Activated B cell treated with CpG ODN at 0.5 μM for 24 hours (primary cell): ENCODE data around the gene BBIP1. TPM values are rescaled to one million over a fixed set of nuclear protein-coding genes. Genes with fewer than 3 reads are reported as not detected.
A peak's percentile ranks its signal among the peaks of the same experiment; 100 is the strongest.
"Not testable (repeated sequence)": the region's sequence is repeated elsewhere in the genome, so short reads cannot be mapped to it uniquely, and the experiment has no call there.

Experiments used
- ATAC-seq: fragments of 200-7000 bp; cut with Tn5 transposase; one replicate; pipeline ENCODE4 v1.10.0; 2021; ENCODE audit warnings: low read depth, mild to moderate bottlenecking, moderate library complexity
- CTCF ChIA-PET: fragments of 350-600 bp; sonication (Branson Sonifier 250); formaldehyde crosslinking; loops from one replicate; lab custom pipeline; 2021; ENCODE audit warnings: antibody characterized with exemption; lab: Charles Lee
- POLR2A ChIA-PET: fragments of 350-600 bp; sonication (Branson Sonifier 250); formaldehyde crosslinking; loops from one replicate; lab custom pipeline; 2021; ENCODE audit warnings: antibody characterized with exemption; lab: Charles Lee
- DNase-seq: peaks from one replicate; pipeline ENCODE4 v3.0.0; 2022
- H3K27ac Mint-ChIP-seq: one replicate; pipeline ENCODE4 v1.8.0; 2020; ENCODE audit warnings: mixed read lengths
- H3K27me3 Mint-ChIP-seq: one replicate; pipeline ENCODE4 v1.8.0; 2021; ENCODE audit warnings: mixed read lengths
- H3K36me3 Mint-ChIP-seq: one replicate; pipeline ENCODE4 v1.8.0; 2021; ENCODE audit warnings: low read depth, mixed read lengths
- H3K4me1 Mint-ChIP-seq: one replicate; pipeline ENCODE4 v1.8.0; 2021; ENCODE audit warnings: mixed read lengths
- H3K4me3 Mint-ChIP-seq: one replicate; pipeline ENCODE4 v1.8.0; 2020; ENCODE audit warnings: mild to moderate bottlenecking, mixed read lengths
- H3K9me3 Mint-ChIP-seq: one replicate; pipeline ENCODE4 v1.8.0; 2020; ENCODE audit warnings: mixed read lengths
- intact Hi-C: fragments of 100-400 bp; cut with micrococcal nuclease; formaldehyde crosslinking; loops from one replicate; pipeline ENCODE4 v1.15.1; 2024
- total RNA-seq: library from RNA; stranded (reverse); gene quantifications from 2 replicates; pipeline ENCODE4 v1.2.3, GENCODE V29; 2022
- TF ChIP-seq, protein P1 (sequence below): fragments of 200-600 bp; IDR thresholded peaks from one replicate; pipeline ENCODE4 v1.8.0; 2022; ENCODE audit warnings: antibody characterized with exemption, mild to moderate bottlenecking

BBIP1 gene
- total RNA-seq, 1 donor from 2014 or later = 29.0 TPM

DNA sequence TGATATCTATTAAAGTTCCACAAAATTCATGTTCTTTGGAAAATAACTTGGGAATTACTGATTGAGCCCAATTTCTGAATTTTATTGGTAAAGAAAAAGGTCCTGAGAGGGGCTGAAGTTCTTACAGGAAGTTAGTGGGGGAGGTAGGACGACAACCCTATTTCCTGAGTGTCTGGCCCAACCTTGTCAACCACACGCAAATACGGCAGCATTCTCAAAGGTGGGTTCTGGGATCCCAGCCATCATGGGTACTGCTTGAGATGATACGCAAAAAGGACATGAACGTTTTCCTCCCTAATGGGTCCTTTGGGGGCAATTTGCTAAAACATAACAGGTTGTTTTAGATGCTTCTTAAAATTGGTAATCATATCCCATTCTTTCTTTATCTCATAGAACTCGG, 50.0 kb downstream of the BBIP1 start:
- intact Hi-C loops = loop anchor here (10.0 kb wide), 2 partner anchors 454 to 954 kb away; no protein-coding TSS in a partner anchor
- TF ChIP-seq, protein P1, sequence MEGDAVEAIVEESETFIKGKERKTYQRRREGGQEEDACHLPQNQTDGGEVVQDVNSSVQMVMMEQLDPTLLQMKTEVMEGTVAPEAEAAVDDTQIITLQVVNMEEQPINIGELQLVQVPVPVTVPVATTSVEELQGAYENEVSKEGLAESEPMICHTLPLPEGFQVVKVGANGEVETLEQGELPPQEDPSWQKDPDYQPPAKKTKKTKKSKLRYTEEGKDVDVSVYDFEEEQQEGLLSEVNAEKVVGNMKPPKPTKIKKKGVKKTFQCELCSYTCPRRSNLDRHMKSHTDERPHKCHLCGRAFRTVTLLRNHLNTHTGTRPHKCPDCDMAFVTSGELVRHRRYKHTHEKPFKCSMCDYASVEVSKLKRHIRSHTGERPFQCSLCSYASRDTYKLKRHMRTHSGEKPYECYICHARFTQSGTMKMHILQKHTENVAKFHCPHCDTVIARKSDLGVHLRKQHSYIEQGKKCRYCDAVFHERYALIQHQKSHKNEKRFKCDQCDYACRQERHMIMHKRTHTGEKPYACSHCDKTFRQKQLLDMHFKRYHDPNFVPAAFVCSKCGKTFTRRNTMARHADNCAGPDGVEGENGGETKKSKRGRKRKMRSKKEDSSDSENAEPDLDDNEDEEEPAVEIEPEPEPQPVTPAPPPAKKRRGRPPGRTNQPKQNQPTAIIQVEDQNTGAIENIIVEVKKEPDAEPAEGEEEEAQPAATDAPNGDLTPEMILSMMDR = no peak
- Mint-ChIP-seq H3K4me3 (peak overlapping the region; percentile 94), H3K4me1 (peaks cover 84% of the 10 kb centered on the region), H3K36me3 (peaks cover 11% of the 10 kb centered on the region), H3K9me3 (no peaks in the 10 kb centered on the region), H3K27me3 (no peaks in the 10 kb centered on the region), H3K27ac (peak overlapping the region; percentile 97)
- DNase-seq (no peak), ATAC-seq (no peak)
- POLR2A ChIA-PET = interaction anchor here (1.0 to 5.3 kb wide), 2 partner anchors 25 to 27 kb away, joined by 5 to 219 read pairs; no protein-coding TSS in a partner anchor
- CTCF ChIA-PET = no interaction called here

DNA sequence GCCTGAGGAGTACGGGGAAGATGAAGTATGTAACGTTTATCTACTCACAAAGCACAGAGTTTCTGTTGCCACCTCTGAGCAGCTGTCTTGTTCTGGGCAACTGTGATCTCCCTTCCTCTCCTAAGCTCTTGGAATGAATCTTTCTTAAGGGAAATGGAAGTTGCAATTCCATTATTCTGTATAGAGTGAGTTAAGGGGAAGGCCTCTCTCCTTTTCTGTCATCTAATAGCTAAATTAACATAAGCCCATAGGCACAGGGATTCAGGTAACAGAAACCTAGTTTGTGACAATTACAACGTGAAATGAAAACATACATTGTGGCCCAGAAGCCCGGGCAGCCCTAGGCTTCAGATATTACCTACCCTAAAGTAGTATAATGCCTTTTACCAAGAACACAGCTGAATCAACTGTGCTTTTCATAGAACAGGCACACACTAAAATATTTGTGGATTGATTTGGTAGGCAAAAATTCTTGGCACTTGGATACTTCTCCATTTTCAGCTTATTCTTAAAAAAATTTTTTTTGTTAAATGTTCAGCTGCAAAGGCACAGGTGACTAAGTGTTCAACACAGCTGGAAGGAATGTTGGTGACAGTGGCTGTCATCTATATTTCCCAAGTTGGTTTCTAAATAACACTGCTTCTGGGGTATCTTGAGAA, 51.0 kb downstream of the BBIP1 start:
- ChIA-PET CTCF (interaction anchor here (1.6 to 1.7 kb wide), 2 partner anchors 26 to 64 kb away, joined by 7 to 12 read pairs; no protein-coding TSS in a partner anchor), POLR2A (interaction anchor here (0.7 to 5.3 kb wide), 9 partner anchors 8 to 64 kb away, joined by 3 to 219 read pairs (median 6); partner anchors contain the start of genes BBIP1 and SHOC2)
- intact Hi-C loops = loop anchor here (1.0 to 10.0 kb wide), 3 partner anchors 51 to 953 kb away; partner anchors contain the start of genes BBIP1 and SHOC2

DNA sequence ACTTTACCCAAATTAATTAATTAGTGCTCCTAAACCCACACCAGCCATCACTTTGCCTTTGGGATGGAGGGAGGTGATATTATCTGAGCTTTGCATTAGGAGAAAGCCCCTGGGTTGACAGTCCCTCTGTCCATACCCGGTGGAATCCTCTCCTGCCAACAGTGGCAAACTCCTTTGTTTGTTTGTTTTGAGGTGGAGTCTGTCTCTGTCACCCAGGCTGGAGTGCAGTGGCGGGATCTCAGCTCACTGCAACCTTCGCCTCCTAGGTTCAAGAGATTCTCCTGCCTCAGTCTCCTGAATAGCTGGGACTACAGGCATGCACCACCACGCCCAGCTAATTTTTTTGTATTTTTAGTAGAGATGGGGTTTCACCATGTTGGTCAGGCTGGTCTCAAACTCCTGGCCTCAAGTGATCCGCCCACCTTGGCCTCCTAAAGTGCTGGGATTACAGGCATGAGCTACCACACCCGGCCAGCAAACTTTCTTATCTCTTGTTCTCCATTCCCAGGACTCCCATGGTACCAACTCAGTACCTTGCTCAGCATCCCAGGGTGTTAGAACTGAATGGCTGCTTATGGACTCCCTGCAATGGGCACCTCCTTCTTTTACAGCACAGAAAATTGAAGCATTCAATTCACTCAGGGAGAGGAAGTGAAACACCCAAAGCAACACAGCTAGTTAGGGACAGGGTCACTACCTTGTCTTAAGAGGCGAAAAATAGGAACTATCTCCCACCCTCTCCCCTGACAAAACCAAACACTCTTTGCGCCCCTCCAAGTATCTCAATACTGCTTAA, 51.8 kb downstream of the BBIP1 start:
- CTCF ChIA-PET = interaction anchor here (1.3 to 2.8 kb wide), 4 partner anchors 25 to 63 kb away, joined by 4 to 17 read pairs (median 10); no protein-coding TSS in a partner anchor
- H3K4me1 Mint-ChIP-seq = peaks cover 92% of the 10 kb centered on the region
- DNase-seq, H3K9me3 Mint-ChIP-seq, H3K36me3 Mint-ChIP-seq, H3K27me3 Mint-ChIP-seq: not testable (repeated sequence)
- H3K4me3 Mint-ChIP-seq = peak overlapping the region; percentile 59
- H3K27ac Mint-ChIP-seq = peak overlapping the region; percentile 97
- intact Hi-C loops = loop anchor here (1.0 to 10.0 kb wide), 3 partner anchors 52 to 952 kb away; partner anchors contain the start of genes BBIP1 and SHOC2
- peak; percentile 43 for ATAC-seq
- POLR2A ChIA-PET = interaction anchor here (0.7 to 5.3 kb wide), 10 partner anchors 8 to 792 kb away, joined by 3 to 219 read pairs (median 5); partner anchors contain the start of genes BBIP1 and SHOC2

More for the DNA sequence above, 51.0 kb downstream of the BBIP1 start:
- no peak for DNase-seq
- TF ChIP-seq, protein P1 = no peak
- Mint-ChIP-seq H3K36me3 (peaks cover 7% of the 10 kb centered on the region), H3K27me3 (no peaks in the 10 kb centered on the region), H3K4me1 (peaks cover 88% of the 10 kb centered on the region), H3K9me3 (no peaks in the 10 kb centered on the region), H3K27ac (peak overlapping the region; percentile 97), H3K4me3 (peak overlapping the region; percentile 59)
- ATAC-seq = no peak

DNA sequence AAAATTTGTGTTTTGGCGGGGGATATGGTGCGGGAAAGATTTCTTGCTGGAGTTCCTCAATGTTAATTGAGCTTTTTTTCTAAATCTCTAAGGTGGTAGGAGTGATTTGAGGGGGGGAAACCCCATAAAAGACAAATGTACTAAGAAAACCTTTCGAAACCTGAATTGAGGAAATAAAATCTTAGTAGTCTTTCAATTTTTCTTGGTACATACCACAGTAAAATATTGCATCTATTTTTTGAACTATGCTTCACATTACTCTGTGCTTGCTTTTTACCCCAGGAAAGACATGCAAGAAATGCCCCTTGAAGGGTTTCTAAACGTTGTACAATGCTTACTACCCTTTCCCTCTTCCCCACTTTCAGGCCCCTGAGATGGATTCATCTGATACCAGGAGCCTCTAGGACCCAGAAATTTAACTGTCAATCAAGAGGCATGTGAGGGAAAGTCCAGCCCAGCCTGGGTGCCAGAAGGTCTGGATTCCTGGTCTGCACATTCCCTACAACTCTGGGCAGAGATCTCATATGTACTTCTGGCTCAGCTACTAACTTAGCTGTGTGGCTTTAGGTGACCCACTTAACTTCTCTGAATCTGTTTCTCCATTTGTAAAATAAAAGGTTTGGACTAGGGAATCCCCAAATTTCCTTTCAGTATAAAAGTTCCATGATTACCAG, 53.0 kb downstream of the BBIP1 start:
- peak; percentile 52 for ATAC-seq
- no peak for DNase-seq
- H3K4me1 Mint-ChIP-seq = peaks cover 98% of the 10 kb centered on the region
- intact Hi-C loops = loop anchor here (1.0 to 10.0 kb wide), 4 partner anchors 27 to 951 kb away; no protein-coding TSS in a partner anchor
- peak overlapping the region; percentile 97 for H3K27ac Mint-ChIP-seq
- H3K36me3 Mint-ChIP-seq = no peaks in the 10 kb centered on the region
- POLR2A ChIA-PET = interaction anchor here (0.8 to 5.3 kb wide), 10 partner anchors 8 to 561 kb away, joined by 3 to 219 read pairs (median 9); partner anchors contain the start of genes BBIP1, SHOC2 and SMNDC1
- H3K9me3 Mint-ChIP-seq = no peaks in the 10 kb centered on the region
- peak overlapping the region; percentile 76 for H3K4me3 Mint-ChIP-seq
- CTCF ChIA-PET = interaction anchor here (1.3 to 2.8 kb wide), 3 partner anchors 23 to 62 kb away, joined by 4 to 17 read pairs (median 5); no protein-coding TSS in a partner anchor
- no peaks in the 10 kb centered on the region for H3K27me3 Mint-ChIP-seq
- TF ChIP-seq, protein P1 = no peak
